A549 treated with AZD9567 at 1 μM for 4 hours (cell line): Measurements from ENCODE around the gene PPBP. TPM values are rescaled to one million over a fixed set of nuclear protein-coding genes. Genes with fewer than 3 reads are reported as not detected.

Experiments
- total RNA-seq: library from RNA; stranded (reverse); fragments of 200-300 nt; extraction: Qiagen RNA extraction; gene quantifications from 5 replicates; pipeline ENCODE4 v1.2.3, GENCODE V29; 2022; ENCODE audit not compliant: insufficient read depth

The PPBP gene
- total RNA-seq, result 0.13 to 0.37 TPM (median 0.16 TPM) in 3 of 5 replicates, not detected in the others

GRCh38 chr4:73988061-73988460 is at the start of gene PPBP:
TSS of gene PPBP (minus strand) at chr4:73988190. CDS start at chr4:73988103, 87 bp downstream.

GRCh38 chr4:73998040-73999011 is 10.3 kb upstream of the PPBP start, which contains the start of gene CXCL5:
TSS of gene CXCL5 (minus strand) at chr4:73998677. CDS start at chr4:73998581, 96 bp downstream.

Other genes with a start within 250 kb of the PPBP start
- gene CXCL8, start 247.6 kb downstream of the PPBP start, total RNA-seq, result 3.2 to 10.9 TPM (median 5.8 TPM) in 5 replicates
- gene CXCL6, start 151.5 kb downstream of the PPBP start, total RNA-seq, result not detected in 5 replicates
- gene PF4V1, start 134.9 kb downstream of the PPBP start, total RNA-seq, result not detected in 5 replicates
- gene CXCL1, start 118.8 kb downstream of the PPBP start, total RNA-seq, result 5.4 to 10.7 TPM (median 7.6 TPM) in 5 replicates
- 0.57 to 1.2 TPM (median 0.65 TPM) in 4 of 5 replicates, not detected in the other for gene PF4, start 6.2 kb downstream of the PPBP start, total RNA-seq
- 29.6 to 47.3 TPM (median 37.0 TPM) in 5 replicates for gene CXCL5, start 10.5 kb upstream of the PPBP start, total RNA-seq
- 3.6 to 6.2 TPM (median 4.5 TPM) in 5 replicates for gene CXCL3, start 50.5 kb upstream of the PPBP start, total RNA-seq
- gene CXCL2, start 111.0 kb upstream of the PPBP start, total RNA-seq, result 10.6 to 14.1 TPM (median 11.8 TPM) in 5 replicates
- gene MTHFD2L, start 169.9 kb upstream of the PPBP start, total RNA-seq, result 6.5 to 10.6 TPM (median 9.5 TPM) in 5 replicates